SH-SY5Y (cell line): ENCODE measurements around the gene PDS5A.

ENCODE experiments used
- GATA2 ChIP-seq: IDR thresholded peaks from 2 replicates; pipeline ENCODE4 v1.6.1; 2011; ENCODE audit warnings: mild to moderate bottlenecking, low read depth, low read length
- GATA3 ChIP-seq: IDR thresholded peaks from 2 replicates; pipeline ENCODE4 v1.6.1; 2011; ENCODE audit warnings: low read depth, mild to moderate bottlenecking, low read length, moderate library complexity

- TF ChIP-seq GATA2 = no peak
- no peak for TF ChIP-seq GATA3
Observed at GRCh38 chr4:39898015-39898414, 79.7 kb downstream of the PDS5A start.
